Stimulated activated CD8-positive, alpha-beta memory T cell treated with anti-CD3 and anti-CD28 coated beads, Interleukin-4, amount 100 ng/mL, for 48 hours (primary cell): ENCODE results near the gene ATRN.

ENCODE experiments used
- DNase-seq: peaks from one replicate; pipeline ENCODE4 v3.0.0-alpha.2; 2020

The ATRN gene

GRCh38 chr20:3631534-3631933 is 160.7 kb downstream of the ATRN start:
- no peak for DNase-seq

GRCh38 chr20:3632311-3633004 is 161.6 kb downstream of the ATRN start:
- no peak for DNase-seq

GRCh38 chr20:3633913-3634478 is 163.2 kb downstream of the ATRN start:
- no peak for DNase-seq

DNA sequence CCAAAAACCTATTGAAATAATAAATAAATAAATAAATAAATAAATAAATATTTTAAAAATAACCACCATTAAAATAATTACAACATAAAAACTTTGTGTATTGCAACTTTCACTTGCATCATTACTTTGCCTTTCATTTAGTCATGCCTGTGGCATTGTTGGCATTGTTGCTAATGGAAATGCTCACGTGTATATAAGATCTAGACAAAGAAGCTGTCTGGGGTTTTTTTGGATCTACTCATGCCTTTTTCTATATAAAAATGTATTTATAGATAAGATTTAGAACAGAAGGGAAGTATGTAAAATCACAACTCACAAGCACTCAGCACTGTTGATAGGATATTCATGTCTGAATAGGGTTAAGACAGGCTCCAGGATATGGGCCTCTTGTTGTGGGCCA is 164.5 kb downstream of the ATRN start:
- no peak for DNase-seq

- DNase-seq = no peak
Measured at GRCh38 chr20:3640259-3640658, 169.4 kb downstream of the ATRN start.

- DNase-seq = no peak
Measured at GRCh38 chr20:3645309-3646066, 174.7 kb downstream of the ATRN start.

DNA sequence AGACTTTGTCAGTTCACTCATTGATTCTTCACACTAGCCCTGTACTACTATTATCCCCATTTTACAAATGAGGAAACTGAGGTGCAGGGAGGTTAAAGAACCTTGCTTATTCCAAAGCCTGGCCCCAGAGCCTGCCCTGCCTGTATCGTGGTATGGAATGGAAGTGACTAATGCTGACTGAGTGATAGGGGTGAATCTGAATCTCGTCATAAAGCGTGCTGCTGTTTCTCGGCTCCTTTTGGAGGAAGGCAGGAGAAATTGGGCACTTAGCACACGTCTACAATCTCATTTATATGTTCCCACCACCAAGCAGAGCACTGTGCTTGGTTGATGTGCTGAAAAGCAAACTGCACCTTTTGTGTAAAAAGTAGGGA is 175.2 kb downstream of the ATRN start:
- no peak for DNase-seq

DNA sequence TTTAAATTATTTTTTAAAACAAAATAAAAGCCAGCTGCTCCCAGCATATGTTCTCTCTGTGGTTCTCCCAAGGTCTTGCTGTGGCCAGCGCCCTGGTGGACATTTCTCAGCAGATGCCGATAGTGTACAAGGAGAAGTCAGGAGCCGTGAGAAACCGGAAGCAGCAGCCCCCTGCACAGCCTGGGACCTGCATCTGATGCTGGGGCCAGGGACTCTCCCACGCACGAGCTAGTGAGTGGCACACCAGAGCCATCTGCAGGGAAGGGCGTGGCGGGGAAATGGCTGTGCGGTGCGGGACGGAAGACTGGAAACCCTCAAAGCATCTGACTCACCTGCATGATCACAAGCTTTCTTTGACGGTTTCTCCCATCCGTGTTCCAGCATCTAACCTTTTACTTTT is 175.8 kb downstream of the ATRN start:
- no peak for DNase-seq

DNA sequence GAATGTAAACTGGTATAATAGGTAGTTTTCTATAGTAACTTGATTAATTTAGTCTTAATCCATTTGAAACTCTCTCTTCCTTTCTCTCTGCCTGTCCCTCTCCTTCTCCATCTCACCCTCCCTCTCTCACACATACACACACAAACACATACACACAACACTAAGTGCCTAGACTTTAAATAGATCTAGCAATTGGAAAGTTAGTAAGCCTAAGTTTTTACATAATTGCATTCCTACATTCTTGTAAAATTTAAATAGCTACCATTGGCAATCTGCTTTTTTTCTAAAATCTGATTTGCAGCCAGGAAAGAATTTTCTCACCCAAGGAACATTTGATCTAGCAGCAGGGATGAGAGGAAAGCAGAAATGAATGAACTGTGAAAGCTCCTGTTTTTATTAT is 176.7 kb downstream of the ATRN start:
- DNase-seq = no peak

DNA sequence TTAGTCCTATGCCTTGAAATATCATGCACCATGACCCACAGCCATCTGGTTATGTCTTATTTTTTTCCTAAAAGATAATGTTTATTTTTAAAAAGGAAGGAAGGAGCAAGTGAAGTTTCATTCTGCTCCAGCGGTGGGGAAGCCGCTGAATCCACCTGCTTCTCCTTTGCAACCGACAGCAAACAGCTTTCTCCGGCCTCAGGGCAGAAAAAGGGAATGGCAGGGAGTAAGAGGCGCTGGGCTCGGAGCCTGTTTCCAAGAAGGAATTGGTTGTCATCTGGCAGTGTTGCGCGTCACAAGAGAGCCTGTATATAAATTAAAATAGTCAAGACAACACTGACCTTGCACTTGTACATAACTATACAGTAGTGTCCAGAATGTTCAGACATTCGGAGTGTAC is 178.1 kb downstream of the ATRN start:
- no peak for DNase-seq

DNA sequence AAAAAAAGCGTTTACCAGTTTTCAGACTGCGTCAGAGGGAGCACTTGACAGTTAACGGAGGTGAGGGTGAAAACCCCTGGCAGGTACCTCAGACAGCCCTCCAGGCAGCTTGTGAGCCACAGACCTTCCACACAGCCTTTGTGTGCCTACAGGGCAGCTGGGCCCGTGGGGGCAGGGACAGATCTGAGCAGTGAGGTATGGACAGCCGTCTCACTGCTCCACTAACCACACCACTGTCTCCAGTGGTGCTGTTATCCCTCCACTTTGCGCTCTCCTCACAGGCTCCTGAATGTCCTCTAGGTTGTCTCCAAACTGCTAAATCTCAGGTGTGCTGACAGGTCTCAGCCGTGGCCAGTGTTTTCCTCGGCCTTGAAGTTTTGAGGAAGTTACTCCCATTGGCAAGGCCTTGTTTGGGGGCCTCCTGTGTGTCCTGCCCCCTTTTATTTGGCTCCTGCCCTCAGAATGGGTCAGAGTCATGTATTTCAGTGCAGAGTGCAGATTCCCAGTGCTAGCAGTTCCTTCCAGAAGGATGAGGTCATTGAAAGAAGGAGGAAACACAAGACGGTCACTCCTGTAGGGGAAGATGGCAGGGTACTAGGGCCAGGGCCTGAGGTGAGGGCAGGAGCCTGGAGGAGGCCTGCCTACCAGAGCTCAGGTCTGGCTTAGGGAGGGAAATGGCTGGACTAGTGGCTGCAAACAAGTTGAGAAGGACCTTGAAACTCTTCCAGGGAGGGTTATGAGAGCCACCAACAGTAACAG is 180.6 kb downstream of the ATRN start:
- no peak for DNase-seq

GRCh38 chr20:3652221-3652620 is 181.4 kb downstream of the ATRN start:
- DNase-seq = no peak

- DNase-seq = no peak
Measured at GRCh38 chr20:3652676-3653596, 182.1 kb downstream of the ATRN start.

- no peak for DNase-seq
Measured at GRCh38 chr20:3653921-3654320, 183.1 kb downstream of the ATRN start.

DNA sequence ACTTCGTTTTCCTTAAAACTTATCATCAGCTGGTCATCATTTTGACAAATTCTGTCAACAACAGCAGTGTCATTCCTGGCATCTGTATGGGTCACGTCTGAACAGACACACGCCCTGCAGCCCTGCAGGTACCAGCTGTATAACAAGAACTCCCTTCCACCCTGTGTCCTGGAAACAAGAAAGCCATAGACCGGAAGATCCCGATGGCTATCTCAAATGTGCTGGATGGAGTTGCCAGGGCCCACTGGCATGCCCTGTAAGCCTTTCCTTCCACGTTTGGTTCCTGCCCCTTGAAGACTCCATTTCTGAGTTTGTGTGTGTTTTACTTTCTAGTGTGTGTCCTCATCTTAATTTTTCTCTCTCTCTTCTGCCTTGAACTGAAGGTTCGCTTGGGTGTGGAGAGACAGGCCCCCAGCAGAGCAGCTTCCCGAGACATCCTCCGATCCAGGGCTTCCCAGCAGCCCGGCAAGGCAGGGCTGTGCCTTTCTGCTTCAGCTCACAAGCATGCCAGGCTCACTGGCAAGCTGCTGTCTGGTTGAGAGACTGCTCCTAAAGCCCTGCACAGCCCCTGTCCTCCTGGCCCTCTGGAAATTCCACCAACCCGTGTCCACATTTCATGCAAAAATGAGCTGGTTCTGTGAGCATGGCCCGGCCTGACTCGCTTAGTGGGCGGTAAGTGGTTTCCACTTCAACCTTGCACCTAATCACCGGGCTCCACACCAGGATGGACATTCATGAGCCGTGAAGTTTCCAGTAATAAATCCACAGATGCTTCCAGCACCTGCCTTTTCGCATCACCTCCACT is 183.7 kb downstream of the ATRN start:
- DNase-seq = no peak

DNA sequence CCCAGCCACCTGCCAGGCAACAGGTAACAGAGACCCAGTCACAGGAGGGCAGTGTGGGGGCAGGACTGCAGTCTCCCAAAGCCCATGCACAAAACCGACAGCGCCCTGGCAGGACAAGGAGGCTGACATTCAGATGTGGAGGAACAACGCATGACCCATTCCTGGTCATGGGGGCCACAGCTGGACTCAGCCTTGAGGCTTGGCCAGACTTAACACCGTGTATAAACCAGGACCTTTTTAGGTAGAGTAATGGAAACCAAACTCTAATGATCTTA is 184.2 kb downstream of the ATRN start:
- DNase-seq = no peak

GRCh38 chr20:3658019-3658715 is 187.3 kb downstream of the ATRN start:
- DNase-seq = no peak

- no peak for DNase-seq
Measured at GRCh38 chr20:3658716-3659491, 188.1 kb downstream of the ATRN start.

GRCh38 chr20:3659492-3660261 is 188.9 kb downstream of the ATRN start:
- DNase-seq = no peak
